Myocyte (in vitro differentiated cells): ENCODE data around the gene VPS13D. TPM values are rescaled to one million over a fixed set of nuclear protein-coding genes. Genes with fewer than 3 reads are reported as not detected.

ENCODE experiments used
- DNase-seq: peaks from one replicate; pipeline ENCODE4 v3.0.0-alpha.2; 2012; ENCODE audit warnings: low read depth
- total RNA-seq: library from RNA; depleted of rRNA; stranded (reverse); fragments of >200 nt; gene quantifications from 2 replicates; pipeline ENCODE4 v1.2.3, GENCODE V29; 2014

VPS13D gene
- total RNA-seq, 1 donor from 2014 or later, result 23.0 TPM

DNA sequence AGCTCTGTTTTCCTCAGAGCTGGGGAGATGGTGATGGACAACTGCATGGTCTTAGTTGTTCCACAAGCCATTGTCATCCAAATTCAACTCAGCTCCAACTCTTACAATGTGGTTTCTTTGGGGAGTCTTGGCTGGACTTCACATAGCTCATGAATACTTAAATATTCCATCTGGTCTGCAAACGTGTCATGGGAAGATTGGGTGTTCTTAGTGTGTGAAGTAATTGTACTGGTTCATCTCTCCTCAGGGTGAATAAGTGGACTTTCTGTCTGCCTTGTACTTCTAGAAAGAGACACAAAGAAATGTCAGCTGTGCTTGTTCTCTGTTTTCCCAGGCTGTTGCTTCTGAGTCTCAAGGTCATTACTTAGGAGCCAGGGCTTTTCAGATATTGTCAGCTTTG lies 106.6 kb downstream of the VPS13D start:
- peak; percentile 44 for DNase-seq

DNA sequence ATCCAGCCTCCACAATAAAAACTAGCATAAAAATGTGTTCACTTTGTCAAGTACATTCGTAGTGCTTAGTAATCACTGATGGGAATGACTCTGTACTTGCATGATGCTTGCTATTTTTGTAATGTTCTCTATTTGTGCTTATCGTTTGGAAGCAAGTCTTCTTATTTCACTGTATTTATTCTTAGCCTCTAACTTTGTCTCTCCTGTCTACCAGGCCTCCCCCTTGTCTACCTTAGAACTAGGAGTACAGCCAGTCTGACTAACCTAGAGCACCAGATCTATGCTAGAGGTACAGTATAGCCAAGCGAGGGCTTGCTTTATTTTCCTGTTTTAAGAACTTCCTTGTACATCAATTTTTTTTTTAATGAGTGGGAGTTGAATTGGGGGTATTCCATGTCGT lies 108.2 kb downstream of the VPS13D start:
- DNase-seq, result no peak

DNA sequence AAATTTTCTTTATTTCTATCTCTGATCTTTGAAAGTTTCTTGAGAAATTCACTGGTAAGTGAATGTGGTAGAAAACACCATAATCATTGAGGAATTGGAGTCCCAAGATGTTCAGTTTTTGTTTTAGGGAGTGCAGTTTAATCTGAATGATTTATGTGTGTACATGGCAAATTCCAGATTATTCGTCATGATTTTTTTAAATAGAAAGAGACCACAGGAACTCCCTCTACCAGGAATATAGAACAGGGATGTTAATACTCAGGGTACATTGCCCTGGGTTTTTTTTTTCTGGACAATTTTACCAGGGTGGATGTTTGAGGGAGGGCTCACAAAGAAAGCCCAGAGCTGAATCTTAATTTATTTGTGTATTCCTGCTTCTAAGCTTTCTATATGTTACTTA lies 109.0 kb downstream of the VPS13D start:
- DNase-seq, result no peak

DNA sequence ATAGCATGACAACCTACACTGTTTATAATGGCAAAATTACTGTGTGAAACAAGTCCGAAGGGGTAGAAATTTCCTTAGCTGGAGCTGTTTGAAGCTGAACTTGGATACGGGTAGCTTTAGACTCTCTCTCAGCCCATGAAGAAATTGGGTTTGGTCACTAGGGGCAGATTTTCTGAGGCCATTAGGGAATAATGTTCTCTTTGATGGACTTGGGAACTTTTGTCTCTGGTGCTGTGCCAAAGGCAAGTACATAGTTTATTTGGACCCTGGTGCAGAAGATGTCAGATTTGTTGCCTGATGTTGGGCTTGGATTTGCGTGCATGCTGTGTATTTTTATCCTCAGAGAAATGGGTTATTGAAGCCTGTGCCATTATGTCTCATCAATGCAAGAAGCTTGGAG lies 109.6 kb downstream of the VPS13D start:
- peak; percentile 18 for DNase-seq

DNA sequence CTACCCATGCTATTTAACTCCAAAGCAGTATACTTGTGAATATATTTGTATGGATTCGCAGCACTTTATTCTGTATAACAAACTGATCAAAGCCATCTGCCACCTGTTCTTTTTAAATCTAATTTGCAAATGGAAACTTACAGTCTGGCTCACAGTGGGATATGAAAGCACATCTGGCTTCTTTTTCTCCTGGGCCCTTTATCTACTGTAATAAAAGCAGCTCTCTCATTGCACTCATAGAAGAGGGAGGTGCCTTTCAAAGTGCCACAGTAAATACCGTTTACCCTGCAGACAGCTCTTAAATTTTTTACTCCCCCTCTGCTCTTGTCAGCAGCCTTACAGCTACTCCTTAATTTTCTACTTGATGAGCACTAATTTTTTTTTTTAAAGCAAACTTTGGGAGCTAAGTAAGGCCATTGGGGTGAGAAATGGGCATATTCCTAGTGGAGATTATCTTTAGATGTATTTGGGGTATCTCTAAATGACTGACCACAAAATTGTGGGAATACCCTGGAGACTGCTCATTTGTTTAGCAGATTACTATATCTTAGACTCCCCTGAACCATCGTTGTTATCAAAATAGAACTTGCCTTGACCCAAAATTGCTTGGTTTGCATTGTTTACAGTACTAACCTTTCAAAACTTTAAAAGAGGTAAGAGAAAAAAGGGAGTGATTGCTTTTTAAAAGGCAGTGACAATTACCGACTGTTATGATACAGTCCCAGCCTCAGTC lies 110.1 kb downstream of the VPS13D start:
- no peak for DNase-seq

DNA sequence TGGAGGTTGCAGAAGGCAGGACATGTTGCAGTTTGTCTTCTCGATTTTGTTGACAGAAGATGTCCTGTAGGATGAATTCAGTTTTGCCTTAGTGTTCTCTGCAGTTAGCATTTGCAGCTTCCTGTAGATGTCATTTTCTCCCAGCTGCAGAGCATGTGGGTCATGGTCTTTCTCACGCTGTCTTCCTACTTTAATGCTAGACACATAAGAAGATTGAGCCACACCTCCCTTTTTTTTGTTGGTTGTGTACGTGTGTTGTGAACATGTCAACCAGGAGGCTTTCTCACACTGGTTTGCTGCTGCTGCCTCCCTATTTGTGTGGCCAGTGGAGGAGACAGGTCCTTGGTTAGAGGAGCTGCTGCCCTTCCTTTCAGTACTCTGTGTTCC lies 110.7 kb downstream of the VPS13D start:
- DNase-seq, result no peak

DNA sequence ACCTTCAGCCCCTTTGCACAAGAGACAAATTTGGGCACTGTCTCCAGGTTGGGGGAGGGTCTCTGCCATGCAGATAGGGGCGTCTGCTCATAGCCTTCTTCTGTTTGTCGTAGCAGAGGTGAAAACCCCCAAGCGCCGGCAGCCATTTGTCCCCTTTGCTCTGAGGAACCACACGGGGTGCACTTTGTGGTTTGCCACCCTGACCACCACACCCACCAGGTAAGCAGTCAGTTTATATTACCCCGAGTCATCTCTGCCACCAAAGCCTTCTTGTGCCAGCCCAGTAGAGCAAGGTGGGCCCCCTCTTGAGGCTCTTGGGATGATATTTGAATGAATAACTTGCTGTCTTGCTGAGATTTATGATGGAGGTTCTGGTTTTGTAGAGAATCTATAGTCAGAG lies 111.8 kb downstream of the VPS13D start:
- no peak for DNase-seq

DNA sequence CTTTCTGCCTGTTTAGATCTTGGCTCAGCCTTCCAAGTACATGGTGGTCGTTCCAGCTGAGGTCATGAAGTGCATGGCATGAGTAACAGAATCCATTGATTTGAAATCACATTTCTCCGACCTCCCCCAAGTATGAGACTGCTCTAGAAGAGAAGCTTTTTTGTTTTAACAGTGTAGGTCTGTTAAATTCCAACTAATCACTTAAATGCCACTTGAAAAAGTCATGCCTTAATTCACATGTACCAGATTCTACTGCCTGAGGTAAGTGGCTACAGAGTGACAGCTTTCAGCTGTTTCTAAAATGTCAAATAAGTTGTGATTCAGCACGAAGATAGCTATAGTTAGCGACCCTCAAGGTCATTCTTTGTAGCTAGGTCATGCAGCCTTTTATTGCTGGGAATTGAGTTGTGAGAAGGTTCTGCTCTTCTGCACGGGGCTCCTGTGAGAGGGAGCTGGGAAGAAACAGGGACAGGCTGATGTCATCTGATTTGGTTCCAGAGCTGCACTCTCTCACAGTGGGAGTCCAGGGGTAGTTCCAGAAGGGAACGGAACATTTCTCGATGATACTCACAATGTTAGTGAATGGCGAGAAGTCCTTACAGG lies 112.7 kb downstream of the VPS13D start:
- DNase-seq, result peak; percentile 69

DNA sequence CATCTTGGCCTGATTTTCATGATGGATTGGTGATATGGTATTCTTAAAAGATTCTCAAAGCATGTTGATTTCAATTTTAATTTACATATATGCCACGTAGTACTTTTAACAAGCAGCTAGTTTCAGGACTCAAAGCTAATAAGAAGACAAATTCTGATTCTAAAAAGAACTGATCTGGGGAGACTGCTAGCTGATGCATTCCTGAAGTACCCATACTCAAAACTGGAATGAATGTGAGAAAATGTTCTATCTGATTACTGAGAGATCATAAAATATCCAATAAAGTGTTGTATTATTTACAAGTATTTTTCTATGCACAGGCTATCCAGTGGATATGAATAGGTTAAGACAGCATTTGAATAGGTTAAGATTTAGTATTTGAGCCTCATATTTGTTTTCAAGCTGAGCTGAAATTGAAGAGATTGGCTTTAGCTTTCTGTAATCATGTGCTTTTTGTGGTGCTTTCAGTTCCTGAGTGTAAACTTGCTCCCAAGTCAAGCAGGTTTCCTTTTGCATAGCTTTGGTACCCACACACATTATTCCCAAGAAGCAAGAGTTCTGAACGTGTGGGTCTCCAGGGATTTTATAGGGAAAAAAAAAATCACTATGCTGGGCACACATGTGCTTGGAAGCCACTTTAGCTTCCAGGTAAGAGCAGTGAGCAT lies 114.1 kb downstream of the VPS13D start:
- no peak for DNase-seq

DNA sequence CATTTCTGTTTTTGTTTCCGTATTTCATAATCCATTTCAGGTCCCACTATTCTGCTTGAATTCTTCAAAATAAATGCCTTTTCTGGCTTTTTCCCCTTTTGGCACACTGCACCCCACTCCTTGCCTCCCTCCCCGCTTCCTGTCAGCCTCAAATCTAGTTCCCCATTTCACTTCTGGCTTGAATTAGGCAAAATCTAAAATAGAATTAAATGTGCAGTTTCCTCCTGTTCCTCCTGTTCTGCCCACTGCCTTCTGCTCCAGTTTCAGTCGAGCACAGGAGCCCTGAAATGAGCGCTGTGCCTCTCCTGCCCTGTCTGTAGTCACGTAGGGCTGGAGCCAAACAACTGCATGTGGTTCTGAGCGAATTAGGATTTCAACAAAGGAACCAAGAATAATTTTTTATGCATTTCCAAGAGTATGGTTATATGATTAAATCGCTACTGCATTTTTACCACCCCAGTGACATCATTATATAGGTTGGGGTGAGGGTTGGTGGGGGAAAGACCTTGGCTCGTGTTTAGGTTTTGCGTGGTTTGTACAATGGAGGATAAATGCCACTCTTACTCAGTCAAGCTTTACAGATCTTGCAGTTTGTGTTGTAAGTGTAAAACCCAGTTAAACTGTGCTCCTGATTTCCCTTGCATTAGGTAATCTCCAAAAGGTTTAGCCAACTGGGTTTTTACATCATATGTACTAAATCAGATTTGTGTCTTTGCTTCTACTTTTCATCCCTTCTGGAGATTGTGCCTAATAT lies 114.9 kb downstream of the VPS13D start:
- no peak for DNase-seq

DNA sequence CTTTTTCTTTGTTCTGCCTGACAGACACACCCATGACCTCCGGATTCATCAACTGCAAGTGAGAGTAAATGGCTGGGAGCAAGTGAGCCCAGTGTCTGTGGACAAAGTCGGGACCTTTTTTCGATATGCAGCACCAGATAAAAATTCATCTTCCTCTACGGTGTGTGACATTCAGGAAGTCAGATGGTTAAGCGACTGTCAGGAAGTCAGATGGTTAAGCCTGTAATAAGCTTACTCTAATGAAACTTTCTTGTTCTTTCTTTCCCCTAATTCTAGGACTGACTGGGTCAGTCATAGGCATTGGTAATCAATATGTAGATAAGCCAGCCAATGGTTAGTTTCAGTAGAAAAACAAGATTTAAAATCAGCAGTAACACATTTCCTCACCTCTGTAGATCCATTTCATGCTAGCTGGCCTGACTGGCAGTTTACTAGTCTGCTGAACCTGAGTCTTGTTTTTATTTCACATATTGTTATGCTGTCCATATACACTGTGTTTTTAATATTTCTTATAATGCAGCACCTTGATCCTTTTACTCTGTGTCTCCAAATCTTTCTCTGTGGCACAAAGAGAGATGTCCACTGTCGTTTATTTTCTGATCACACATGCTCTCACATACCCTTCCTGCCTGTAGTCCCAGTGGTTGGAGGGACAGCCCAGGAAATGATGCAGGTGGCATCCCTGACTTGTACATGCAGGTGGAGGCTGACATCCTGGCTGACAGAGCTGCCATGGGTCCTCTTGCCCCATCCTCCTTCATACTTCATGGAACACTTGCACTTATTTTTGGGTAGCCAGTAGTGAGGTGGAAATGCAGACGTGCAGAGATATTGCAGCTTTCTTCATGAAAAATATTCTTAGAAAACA lies 115.8 kb downstream of the VPS13D start:
- DNase-seq, result no peak

DNA sequence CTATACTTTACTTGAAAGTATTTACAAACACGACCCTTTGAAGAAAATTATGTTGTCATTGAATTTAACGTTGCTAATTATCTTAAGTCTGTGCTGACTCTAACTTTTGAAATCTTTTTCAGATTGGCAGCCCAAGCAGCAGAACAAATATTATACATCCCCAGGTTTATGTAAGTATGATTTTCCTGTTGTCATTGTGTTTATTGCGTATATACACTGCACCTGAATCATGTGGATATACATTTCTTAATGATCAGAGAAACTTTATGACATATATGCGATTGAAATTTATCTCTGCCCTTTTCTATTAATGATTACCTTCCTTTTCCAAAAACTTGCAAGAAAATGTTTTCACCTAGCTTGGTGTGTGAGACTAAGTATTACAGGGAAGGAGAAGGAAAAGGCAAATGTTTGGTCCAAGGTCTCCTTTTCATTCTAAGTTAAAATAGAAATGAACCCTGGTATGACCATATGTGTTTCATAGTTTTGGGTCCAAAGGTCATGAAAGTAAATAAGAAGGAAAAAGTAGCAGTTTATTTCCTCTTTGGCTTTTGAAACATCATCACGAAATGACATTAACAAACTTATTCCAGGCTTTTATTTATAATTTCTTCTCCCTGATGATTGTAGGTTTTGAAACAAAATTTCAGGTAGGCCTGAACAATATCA lies 116.8 kb downstream of the VPS13D start:
- no peak for DNase-seq

DNA sequence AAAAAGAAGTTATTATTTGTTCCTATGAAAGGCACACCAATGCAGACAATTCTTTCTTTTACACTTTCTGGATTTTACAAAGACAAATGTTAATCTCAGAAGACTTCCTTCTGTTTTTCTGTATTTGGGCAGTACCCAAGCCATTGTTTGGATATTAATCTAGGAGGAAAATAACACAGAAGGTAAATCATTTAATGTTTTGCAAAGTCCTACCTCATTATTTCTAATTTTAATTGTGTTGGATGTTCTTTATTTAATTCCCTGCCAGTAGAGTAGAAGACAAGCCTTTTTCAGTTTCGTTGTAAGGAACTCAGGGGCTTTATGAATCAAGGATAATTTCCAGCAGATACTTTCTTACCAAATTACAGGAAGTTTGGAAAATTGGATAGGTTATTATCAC lies 118.3 kb downstream of the VPS13D start:
- DNase-seq, result no peak

DNA sequence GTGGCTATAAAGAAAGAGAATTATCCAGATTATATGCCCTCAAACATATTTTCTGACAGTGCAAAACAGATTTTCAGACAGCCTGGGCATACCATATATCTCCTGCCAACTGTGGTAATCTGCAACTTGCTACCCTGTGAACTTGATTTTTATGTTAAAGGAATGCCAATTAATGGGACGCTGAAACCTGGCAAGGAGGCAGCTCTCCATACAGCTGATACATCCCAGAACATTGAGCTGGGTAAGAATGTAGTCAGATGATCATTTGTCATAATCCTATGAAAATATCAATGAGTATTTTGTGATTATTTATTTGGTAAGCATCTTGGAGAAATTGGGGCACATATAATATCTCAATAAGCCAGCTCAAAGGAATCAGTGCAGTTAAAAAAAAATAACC lies 124.2 kb downstream of the VPS13D start:
- DNase-seq, result no peak

DNA sequence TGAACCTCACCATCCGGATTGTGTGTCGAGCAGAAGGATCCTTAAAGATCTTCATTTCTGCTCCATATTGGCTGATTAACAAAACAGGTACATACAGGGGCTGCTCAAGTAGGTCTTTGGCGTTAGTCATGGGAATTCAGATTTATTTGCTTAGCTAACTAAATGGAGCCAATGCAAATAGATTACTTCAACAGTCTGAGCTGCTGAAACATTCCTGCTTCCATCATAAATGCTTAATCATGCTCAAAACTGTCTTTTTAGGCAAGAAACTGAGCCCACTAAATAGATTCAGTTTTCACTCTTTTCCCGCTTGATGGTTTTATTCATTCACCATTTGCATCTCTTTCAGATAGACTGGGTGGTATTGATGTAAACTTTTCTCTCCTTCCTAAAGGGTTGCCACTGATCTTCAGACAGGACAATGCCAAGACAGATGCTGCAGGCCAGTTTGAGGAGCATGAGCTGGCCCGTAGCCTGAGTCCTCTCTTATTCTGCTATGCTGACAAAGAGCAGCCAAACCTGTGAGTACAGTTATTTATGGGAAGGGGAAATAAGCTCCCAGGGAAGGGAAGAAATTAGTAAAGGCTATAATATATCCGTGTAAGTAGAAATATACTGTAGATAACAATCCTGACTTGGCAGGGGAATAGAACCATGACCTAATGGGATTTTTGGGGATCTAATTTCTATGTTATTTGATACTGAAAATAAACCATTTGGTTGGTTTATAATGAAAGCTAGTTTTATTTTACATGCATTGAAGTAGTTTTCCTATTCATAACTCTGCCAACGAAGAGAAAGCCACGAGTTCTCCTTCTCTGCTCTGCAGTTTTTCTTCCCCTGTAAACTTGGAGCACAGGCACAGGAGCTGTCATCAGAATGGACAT lies 126.4 kb downstream of the VPS13D start:
- no peak for DNase-seq

DNA sequence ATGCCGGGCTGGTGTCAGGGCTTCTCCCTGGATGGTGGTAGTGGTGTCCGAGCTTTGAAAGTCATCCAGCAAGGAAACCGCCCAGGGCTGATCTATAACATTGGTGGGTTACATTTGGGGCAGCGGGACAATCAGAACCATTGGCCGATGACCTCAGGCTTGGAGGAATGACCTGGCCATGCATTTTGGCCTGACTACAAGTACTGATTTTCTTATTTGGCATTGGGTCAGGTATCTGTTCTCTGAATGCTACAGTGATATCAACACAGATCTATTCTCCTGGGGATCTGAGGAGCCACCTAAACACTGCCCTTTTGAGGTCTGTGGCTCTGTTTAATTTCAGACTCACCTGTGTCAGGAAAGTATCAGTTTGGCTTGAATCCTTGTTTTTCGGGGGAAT lies 128.7 kb downstream of the VPS13D start:
- DNase-seq, result no peak

DNA sequence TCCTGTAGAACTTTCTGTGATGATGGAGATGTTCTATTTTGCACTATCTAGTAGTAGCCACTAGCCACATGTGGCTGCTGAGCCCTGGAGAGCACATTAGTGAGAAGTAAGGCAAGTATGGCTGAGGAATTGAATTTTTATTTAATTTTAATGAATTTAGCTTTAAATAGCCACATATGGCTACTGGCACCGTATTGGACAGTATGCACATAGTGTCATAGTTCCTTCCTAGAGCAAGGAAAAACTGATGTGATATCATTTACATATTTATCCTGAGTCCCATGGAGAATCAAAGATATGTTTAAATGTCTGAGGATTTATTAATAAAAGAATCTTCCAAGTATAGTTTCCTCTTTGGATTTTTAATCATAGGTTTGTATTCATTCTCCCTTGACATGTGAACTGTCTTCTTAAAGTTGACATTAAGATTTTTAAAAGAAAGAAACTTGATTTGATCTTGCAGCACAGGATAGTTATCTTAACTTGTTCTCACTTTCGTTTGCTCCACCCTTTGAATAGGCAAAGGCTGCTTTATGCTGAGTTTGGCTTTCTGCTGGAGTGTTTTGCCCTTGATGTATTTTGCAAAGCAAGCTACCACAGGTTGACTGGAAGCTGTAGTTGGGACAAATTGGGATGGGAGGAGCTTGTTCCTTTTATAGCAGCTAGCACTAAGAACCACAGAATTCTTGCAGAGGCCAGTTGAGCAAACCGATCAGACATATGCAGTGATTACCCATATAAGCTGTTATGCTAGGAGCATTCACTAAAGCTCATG lies 129.7 kb downstream of the VPS13D start:
- no peak for DNase-seq

DNA sequence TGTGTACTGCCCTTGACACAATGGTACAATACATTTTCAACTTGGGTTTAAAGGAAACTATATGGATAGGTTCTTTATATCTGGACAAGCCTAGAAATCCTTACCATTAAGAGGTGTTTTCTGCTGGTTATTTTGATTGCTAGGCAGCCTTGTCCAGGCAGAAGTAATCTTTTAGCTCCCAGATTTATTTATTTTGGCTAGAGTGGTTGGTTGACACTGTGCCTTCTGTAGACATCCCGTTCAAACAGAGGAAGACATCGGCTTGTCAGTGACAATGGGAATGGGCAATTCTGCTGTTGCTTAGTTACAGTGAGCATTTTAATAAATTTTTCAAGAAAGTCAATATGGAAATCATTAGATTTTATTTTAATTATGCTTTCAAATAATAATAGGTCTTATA lies 138.8 kb downstream of the VPS13D start:
- DNase-seq, result no peak

DNA sequence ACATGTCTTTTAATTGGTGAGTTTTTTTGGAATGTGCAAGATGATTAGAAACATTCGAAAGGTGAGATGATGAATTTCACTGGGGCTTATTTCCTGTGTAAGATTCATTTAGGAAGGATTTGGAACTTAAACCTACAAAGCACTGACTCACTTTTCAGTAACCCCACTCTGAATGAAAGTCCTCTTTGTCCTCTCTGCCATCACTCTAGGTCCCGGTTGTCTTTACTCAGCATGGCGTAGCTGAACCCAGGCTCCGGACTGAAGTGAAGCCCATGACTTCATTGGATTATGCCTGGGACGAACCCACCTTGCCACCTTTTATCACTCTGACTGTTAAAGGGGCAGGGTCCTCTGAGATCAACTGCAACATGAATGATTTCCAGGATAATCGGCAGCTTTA lies 139.4 kb downstream of the VPS13D start:
- DNase-seq, result no peak
